Gastroesophageal sphincter (tissue), 3 donors: ENCODE results near the gene INTS7.

Experiments
- CTCF ChIP-seq, 4 experiments: fragments of 200-600 bp in 2 of 4; fragments of 450-650 bp in 2 of 4; sonication (generic) in 1 of 4; IDR thresholded peaks; one replicate each; pipeline ENCODE4 v1.5.1; 2017 to 2019; ENCODE audit warnings: antibody characterized with exemption in 4 of 4, mild to moderate bottlenecking in 2 of 4, moderate library complexity in 2 of 4
- EP300 ChIP-seq: sonication (generic); formaldehyde crosslinking; IDR thresholded peaks from one replicate; pipeline ENCODE4 v1.6.1; 2017; ENCODE audit warnings: antibody characterized with exemption, mild to moderate bottlenecking
- POLR2AphosphoS5 ChIP-seq: sonication (generic); formaldehyde crosslinking; IDR thresholded peaks from one replicate; pipeline ENCODE4 v1.6.1; 2017; ENCODE audit warnings: antibody characterized with exemption

GRCh38 chr1:211929683-211930082 lies 105.7 kb downstream of the INTS7 start:
- TF ChIP-seq CTCF (IDR thresholded peaks at IDR 0.05) (no peak), EP300 (no peak), POLR2AphosphoS5 (no peak)
